Ascending aorta (tissue), 2 donors: ENCODE data around the gene IL10. TPM values are rescaled to one million over a fixed set of nuclear protein-coding genes. Genes with fewer than 3 reads are reported as not detected.

Experiments
- DNase-seq, 2 donors: peaks; one replicate each; pipeline ENCODE4 v3.0.0-alpha.2; 2019; ENCODE audit warnings: low spot score in 2 of 2
- H3K27ac ChIP-seq, 2 donors: fragments of 200-600 bp; sonication (generic); one replicate each; pipeline ENCODE4 v1.5.1; 2016 to 2017; ENCODE audit warnings: mild to moderate bottlenecking in 1 of 2
- H3K27me3 ChIP-seq: fragments of 200-600 bp; sonication (generic); one replicate; pipeline ENCODE4 v1.5.1; 2017
- H3K36me3 ChIP-seq, 2 donors: fragments of 200-600 bp; sonication (generic); one replicate each; pipeline ENCODE4 v1.5.1; 2016
- H3K4me1 ChIP-seq, 2 donors: fragments of 200-600 bp; sonication (generic); one replicate each; pipeline ENCODE4 v1.5.1; 2016 to 2017; ENCODE audit warnings: mild to moderate bottlenecking in 1 of 2
- H3K4me3 ChIP-seq, 2 donors: fragments of 200-600 bp; sonication (generic); one replicate each; pipeline ENCODE4 v1.5.1; 2016 to 2017; ENCODE audit warnings: mild to moderate bottlenecking in 1 of 2
- H3K9me3 ChIP-seq, 2 donors: fragments of 200-600 bp; sonication (generic); one replicate each; pipeline ENCODE4 v1.5.1; 2016
- CTCF ChIP-seq, 3 experiments: fragments of 200-600 bp in 2 of 3; fragments of 450-650 bp in 1 of 3; sonication (generic) in 2 of 3; IDR thresholded peaks; one replicate each; pipeline ENCODE4 v1.5.1; 2016 to 2019; ENCODE audit warnings: antibody characterized with exemption in 3 of 3, mild to moderate bottlenecking in 1 of 3, moderate library complexity in 1 of 3
- intact Hi-C: fragments of 100-400 bp; cut with DNase I; formaldehyde crosslinking; loops from one replicate; pipeline ENCODE4 v1.15.1; 2023
- total RNA-seq: library from RNA; depleted of rRNA; stranded (reverse); fragments of >200 nt; gene quantifications from one replicate; pipeline ENCODE4 v1.1.0, GENCODE V29; 2016

The IL10 gene
- total RNA-seq, 1 donor from 2014 or later, result 1.6 TPM

GRCh38 chr1:206752481-206752880 lies 19.8 kb downstream of the IL10 start:
- no peaks in the 10 kb centered on the region for H3K36me3 ChIP-seq

GRCh38 chr1:206751891-206752290 lies 20.4 kb downstream of the IL10 start:
- H3K27me3 ChIP-seq, result no peaks in the 10 kb centered on the region
- H3K36me3 ChIP-seq, result no peaks in the 10 kb centered on the region
- no peak overlapping the region for H3K4me3 ChIP-seq
- H3K27ac ChIP-seq, result no peak overlapping the region
- H3K4me1 ChIP-seq, result no peaks in the 10 kb centered on the region
- intact Hi-C loops, result no loop called here
- no peaks in the 10 kb centered on the region for H3K9me3 ChIP-seq
- TF ChIP-seq CTCF (IDR thresholded peaks at IDR 0.05), result no peak
- no peak for DNase-seq

More at GRCh38 chr1:206752481-206752880, 19.8 kb downstream of the IL10 start:
- no peak overlapping the region for H3K4me3 ChIP-seq
- H3K27me3 ChIP-seq, result no peaks in the 10 kb centered on the region
- no peak for TF ChIP-seq CTCF (IDR thresholded peaks at IDR 0.05)
- intact Hi-C loops, result no loop called here
- no peaks in the 10 kb centered on the region for H3K9me3 ChIP-seq
- H3K27ac ChIP-seq, result no peak overlapping the region
- DNase-seq, result no peak
- no peaks in the 10 kb centered on the region for H3K4me1 ChIP-seq

GRCh38 chr1:206748348-206749030 lies 23.8 kb downstream of the IL10 start:
- TF ChIP-seq CTCF (IDR thresholded peaks at IDR 0.05), result no peak
- no peak for DNase-seq
- no peaks in the 10 kb centered on the region for H3K36me3 ChIP-seq
- no peak overlapping the region for H3K4me3 ChIP-seq
- H3K27ac ChIP-seq, result no peak overlapping the region
- no peaks in the 10 kb centered on the region for H3K4me1 ChIP-seq
- intact Hi-C loops, result no loop called here
- H3K9me3 ChIP-seq, result no peaks in the 10 kb centered on the region
- no peaks in the 10 kb centered on the region for H3K27me3 ChIP-seq

GRCh38 chr1:206745301-206745700 lies 27.0 kb downstream of the IL10 start:
- intact Hi-C loops, result no loop called here
- Histone ChIP-seq H3K27ac (no peak overlapping the region), H3K9me3 (no peaks in the 10 kb centered on the region), H3K27me3 (no peaks in the 10 kb centered on the region), H3K36me3 (no peaks in the 10 kb centered on the region), H3K4me3 (no peak overlapping the region), H3K4me1 (no peaks in the 10 kb centered on the region)
- DNase-seq, result no peak
- no peak for TF ChIP-seq CTCF (IDR thresholded peaks at IDR 0.05)

GRCh38 chr1:206744683-206745082 lies 27.6 kb downstream of the IL10 start:
- Histone ChIP-seq H3K36me3 (no peaks in the 10 kb centered on the region), H3K27me3 (no peaks in the 10 kb centered on the region), H3K9me3 (no peaks in the 10 kb centered on the region), H3K27ac (no peak overlapping the region), H3K4me1 (no peaks in the 10 kb centered on the region), H3K4me3 (no peak overlapping the region)
- no peak for TF ChIP-seq CTCF (IDR thresholded peaks at IDR 0.05)
- intact Hi-C loops, result no loop called here
- no peak for DNase-seq
